Karpas-422 (cell line): ENCODE measurements around the gene WDR89. TPM values are rescaled to one million over a fixed set of nuclear protein-coding genes. Genes with fewer than 3 reads are reported as not detected.
"Not testable (repeated sequence)": the region's sequence is repeated elsewhere in the genome, so short reads cannot be mapped to it uniquely, and the experiment has no call there.

Experiments used
- DNase-seq: peaks from one replicate; pipeline ENCODE4 v3.0.0-alpha.2; 2015
- H2AFZ ChIP-seq: fragments of 200-600 bp; sonication (generic); 2 replicates; pipeline ENCODE4 v1.6.1; 2014; ENCODE audit warnings: antibody characterized with exemption, low read length, mixed read lengths
- H3K27ac ChIP-seq: fragments of 200-600 bp; sonication (generic); 2 replicates; pipeline ENCODE4 v1.5.1; 2014; ENCODE audit warnings: mild to moderate bottlenecking, low read length, moderate library complexity
- H3K27me3 ChIP-seq: fragments of 200-600 bp; sonication (generic); 2 replicates; pipeline ENCODE4 v1.6.1; 2014; ENCODE audit warnings: low read length, mixed read lengths
- H3K36me3 ChIP-seq: fragments of 200-600 bp; sonication (generic); 2 replicates; pipeline ENCODE4 v1.6.1; 2014; ENCODE audit warnings: low read length, mixed read lengths; ENCODE audit not compliant: insufficient read depth
- H3K4me1 ChIP-seq: fragments of 200-600 bp; sonication (generic); 2 replicates; pipeline ENCODE4 v1.6.1; 2014; ENCODE audit warnings: mild to moderate bottlenecking, low read length, mixed read lengths
- H3K4me2 ChIP-seq: fragments of 200-600 bp; sonication (generic); 2 replicates; pipeline ENCODE4 v1.6.1; 2014; ENCODE audit warnings: low read length, low read depth, mild to moderate bottlenecking; ENCODE audit not compliant: poor library complexity, severe bottlenecking
- H3K4me3 ChIP-seq: fragments of 200-600 bp; sonication (generic); 2 replicates; pipeline ENCODE4 v1.5.1; 2014; ENCODE audit warnings: mild to moderate bottlenecking, antibody characterized with exemption, low read length, mixed read lengths
- H3K79me2 ChIP-seq: fragments of 200-600 bp; sonication (generic); 2 replicates; pipeline ENCODE4 v1.6.1; 2014; ENCODE audit warnings: mild to moderate bottlenecking, low read length, mixed read lengths
- H3K9ac ChIP-seq: fragments of 200-600 bp; sonication (generic); 2 replicates; pipeline ENCODE4 v1.6.0; 2014; ENCODE audit warnings: low read length
- H3K9me2 ChIP-seq: fragments of 200-600 bp; sonication (generic), shearing (Covaris generic); replicated peaks from 2 replicates; pipeline ENCODE4 v1.6.0; 2014; ENCODE audit warnings: mild to moderate bottlenecking, low read length, moderate library complexity; ENCODE audit not compliant: insufficient read depth
- H3K9me3 ChIP-seq: fragments of 300-700, 200-600 bp; sonication (generic); 2 replicates; pipeline ENCODE4 v1.6.1; 2014; ENCODE audit warnings: low read length, mixed read lengths
- H4K20me1 ChIP-seq: fragments of 200-600 bp; sonication (generic); 2 replicates; pipeline ENCODE4 v1.6.1; 2014; ENCODE audit warnings: mild to moderate bottlenecking, antibody characterized with exemption, low read length, low read depth; ENCODE audit not compliant: insufficient read depth
- total RNA-seq: library from RNA; depleted of rRNA; stranded (reverse); fragments of >200 nt; shearing (Covaris generic); gene quantifications from 2 replicates; pipeline ENCODE4 v1.2.3, GENCODE V29; 2014; ENCODE audit warnings: low replicate concordance

Gene WDR89
- total RNA-seq, 1 experiment from 2014 or later = 34.4 TPM

DNA sequence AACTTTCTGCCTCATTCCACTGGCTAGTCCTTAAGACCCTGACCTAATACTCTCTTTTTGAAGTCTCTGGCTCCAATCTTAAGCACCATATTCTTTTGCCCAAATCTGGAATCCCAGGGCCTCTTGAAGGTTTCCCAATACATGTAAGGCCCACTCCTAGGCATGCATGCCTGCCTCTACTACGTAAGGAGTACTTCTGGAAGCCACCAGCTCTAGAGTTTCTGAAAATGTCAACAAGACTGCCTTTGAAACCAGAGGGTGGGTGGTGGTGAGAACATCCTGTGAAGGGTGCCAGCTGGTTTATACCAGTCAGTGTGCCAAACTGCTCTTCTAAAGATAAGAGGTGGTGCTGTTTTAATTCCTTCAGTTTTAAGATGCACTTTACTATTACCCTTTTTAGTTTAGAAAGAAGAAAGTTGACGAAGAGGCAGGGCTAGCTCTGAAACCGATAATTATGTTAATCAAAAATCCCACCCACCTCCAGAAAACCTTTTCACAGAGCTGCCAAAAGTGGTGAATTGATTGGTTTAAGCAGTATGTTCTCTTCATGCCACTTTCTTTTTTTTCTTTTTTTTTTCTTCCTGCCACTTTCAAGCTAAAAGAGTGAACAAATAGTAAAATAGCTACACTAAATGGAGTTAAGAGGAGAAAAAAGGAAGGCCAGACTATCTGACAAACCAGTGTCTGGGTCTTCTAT, 8.7 kb upstream of the WDR89 start:
- H3K27ac ChIP-seq = 0 out of 2 replicates have a peak overlapping the region, but pooled peaks have one; percentile 4
- peaks cover 6% of the 10 kb centered on the region; the same call in 1 of the 2 replicates for H3K79me2 ChIP-seq
- no peak overlapping the region; the same call in 1 of the 2 replicates for H2AFZ ChIP-seq
- H3K36me3 ChIP-seq = no peaks in the 10 kb centered on the region
- H3K4me2 ChIP-seq = no peak overlapping the region
- no peaks in the 10 kb centered on the region for H4K20me1 ChIP-seq
- H3K4me3 ChIP-seq = no peak overlapping the region
- no peaks in the 10 kb centered on the region for H3K9me2 ChIP-seq
- H3K27me3 ChIP-seq = no peaks in the 10 kb centered on the region
- no peaks in the 10 kb centered on the region for H3K9me3 ChIP-seq
- H3K9ac ChIP-seq = no peak overlapping the region
- H3K4me1 ChIP-seq = peaks cover 18% of the 10 kb centered on the region
- no peak for DNase-seq

DNA sequence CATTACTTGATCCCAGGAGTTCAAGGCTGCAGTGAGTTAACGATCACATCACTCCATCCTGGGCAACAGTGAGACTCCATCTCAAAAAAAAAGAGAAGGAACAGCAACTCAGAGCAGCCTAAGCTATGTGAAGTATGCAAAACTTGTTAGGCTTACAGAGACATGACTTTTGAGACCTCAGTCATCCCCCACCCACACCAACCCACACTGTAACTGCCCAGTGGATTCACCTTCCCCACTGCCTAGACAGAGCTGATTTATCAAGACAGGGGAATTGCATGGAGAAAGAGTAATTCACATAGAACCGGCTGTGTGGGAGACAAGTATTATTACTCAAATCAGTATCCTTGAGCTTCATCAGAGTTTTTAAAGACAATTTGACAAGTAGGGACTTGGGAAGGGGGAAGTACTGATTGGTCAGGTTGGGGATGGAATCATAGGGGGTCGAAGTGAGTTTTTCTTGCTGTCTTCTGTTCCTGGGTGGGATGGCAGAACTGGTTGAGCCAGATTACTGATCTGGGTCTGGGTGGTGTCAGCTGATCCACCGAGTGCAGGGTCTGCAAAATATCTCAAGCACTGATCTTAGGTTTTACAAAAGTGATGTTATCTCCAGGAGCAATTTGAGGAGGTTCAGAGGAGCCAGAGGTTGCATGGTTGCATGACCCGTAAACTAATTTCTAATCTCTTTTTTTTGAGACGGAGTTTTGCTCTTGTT, 6.2 kb upstream of the WDR89 start:
- Histone ChIP-seq H3K9me3 (no peaks in the 10 kb centered on the region), H3K27me3 (no peaks in the 10 kb centered on the region), H3K79me2 (peaks cover 26% of the 10 kb centered on the region), H3K36me3 (no peaks in the 10 kb centered on the region), H3K4me3 (peak overlapping the region; percentile 22; the same call in 1 of the 2 replicates), H3K4me2 (peak overlapping the region; percentile 60), H4K20me1 (no peaks in the 10 kb centered on the region), H3K9me2 (no peaks in the 10 kb centered on the region), H2AFZ (peak overlapping the region; percentile 2; the same call in 1 of the 2 replicates), H3K9ac (peak overlapping the region; percentile 33), H3K4me1 (peaks cover 24% of the 10 kb centered on the region), H3K27ac (peak overlapping the region; percentile 66)
- peak; percentile 68 for DNase-seq

DNA sequence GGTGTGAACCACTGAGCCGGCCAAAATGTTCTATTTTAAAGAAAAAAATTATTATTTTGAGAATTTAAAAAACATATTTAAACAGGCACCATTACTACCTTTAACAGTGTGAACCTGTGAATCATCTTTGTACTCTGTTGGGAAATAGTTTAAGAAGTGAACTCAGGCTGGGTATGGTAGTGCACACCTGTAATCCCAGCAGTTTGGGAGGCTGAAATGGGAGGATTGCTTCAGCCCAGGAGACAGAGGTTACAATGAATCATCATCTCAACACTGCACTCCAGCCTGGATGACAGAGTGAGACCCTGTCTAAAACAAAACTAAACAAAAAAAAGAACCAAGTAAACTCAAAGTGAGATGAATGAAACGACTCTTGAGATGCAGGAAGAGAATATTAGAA, 3.1 kb upstream of the WDR89 start:
- no peak for DNase-seq
- no peak overlapping the region for H3K4me2 ChIP-seq

DNA sequence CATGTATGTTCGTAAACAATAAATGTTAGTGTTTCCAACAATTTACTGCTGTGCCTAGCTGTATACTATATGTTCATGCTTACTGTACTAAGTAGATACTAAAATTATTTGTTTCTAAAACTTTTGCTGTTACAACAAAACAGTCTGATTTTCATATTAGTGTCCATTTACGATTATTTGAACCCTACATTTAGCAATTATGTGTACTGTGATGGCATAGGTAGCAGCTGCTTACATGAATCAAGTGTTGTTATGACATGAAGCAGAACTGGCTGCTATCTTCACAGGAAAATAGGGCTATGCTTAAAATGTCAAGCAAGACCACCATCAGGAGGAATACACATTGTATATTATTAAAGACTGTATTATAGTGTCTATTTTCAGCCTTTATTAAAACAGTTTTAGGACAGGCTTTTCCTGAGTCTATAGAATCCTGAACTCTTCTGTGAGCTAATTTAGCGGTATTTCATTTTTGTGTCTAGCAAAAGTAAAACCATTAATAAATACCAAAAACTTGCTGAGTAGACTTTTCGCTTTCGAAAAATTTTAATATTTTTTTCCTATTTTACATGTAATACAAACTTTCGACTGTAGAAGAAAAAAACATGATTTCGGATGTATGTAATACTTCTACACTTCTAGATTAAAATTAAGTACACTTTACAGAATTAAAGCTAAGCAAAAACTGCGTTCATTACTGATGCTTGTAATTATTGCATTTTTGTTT, 1.1 kb upstream of the WDR89 start:
- Histone ChIP-seq H4K20me1 (no peaks in the 10 kb centered on the region), H3K79me2 (peaks cover 64% of the 10 kb centered on the region), H3K27me3 (no peaks in the 10 kb centered on the region), H3K36me3 (peaks cover 16% of the 10 kb centered on the region; the same call in 1 of the 2 replicates), H3K9me2 (no peaks in the 10 kb centered on the region), H2AFZ (0 out of 2 replicates have a peak overlapping the region, but pooled peaks have one; percentile 9), H3K9ac (peak overlapping the region; percentile 75), H3K27ac (peak overlapping the region; percentile 86), H3K4me3 (peak overlapping the region; percentile 73), H3K4me2 (peak overlapping the region; percentile 92), H3K4me1 (peaks cover 41% of the 10 kb centered on the region), H3K9me3 (no peaks in the 10 kb centered on the region)
- DNase-seq = peak; percentile 57

More for the DNA sequence above, 3.1 kb upstream of the WDR89 start:
- Histone ChIP-seq H3K79me2 (peaks cover 45% of the 10 kb centered on the region), H3K9ac (no peak overlapping the region), H4K20me1 (no peaks in the 10 kb centered on the region), H3K4me1 (peaks cover 44% of the 10 kb centered on the region), H3K27me3 (no peaks in the 10 kb centered on the region), H3K9me3 (no peaks in the 10 kb centered on the region), H2AFZ (no peak overlapping the region), H3K36me3 (peaks cover 2% of the 10 kb centered on the region; the same call in 1 of the 2 replicates), H3K4me3 (no peak overlapping the region), H3K27ac (no peak overlapping the region), H3K9me2 (no peaks in the 10 kb centered on the region)

DNA sequence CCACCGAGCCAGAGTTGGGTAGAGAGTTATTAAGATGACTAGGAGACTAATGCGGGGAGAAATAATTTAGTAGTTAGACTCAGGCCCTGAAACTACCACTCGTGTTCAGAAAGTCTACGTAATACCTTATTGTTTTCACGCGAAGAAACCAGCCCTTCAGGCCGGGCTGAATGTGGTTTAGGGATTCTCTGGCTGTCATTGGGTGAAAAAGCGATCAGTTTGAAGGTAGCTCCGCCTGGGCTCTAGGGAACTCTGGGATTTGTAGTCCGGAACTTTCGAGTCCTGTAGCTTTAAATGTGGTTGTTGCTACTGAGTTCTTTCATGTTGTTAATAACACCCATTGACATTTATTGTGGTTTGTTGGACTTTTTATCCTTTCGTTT, 549 bp upstream of the WDR89 start:
- H3K4me1 ChIP-seq = peaks cover 35% of the 10 kb centered on the region
- peaks cover 16% of the 10 kb centered on the region; the same call in 1 of the 2 replicates for H3K36me3 ChIP-seq
- peak overlapping the region; percentile 75 for H3K9ac ChIP-seq
- H3K4me3 ChIP-seq = peak overlapping the region; percentile 73
- no peaks in the 10 kb centered on the region for H3K27me3 ChIP-seq
- DNase-seq = peak; percentile 99
- H4K20me1 ChIP-seq = no peaks in the 10 kb centered on the region
- peaks cover 70% of the 10 kb centered on the region for H3K79me2 ChIP-seq
- H2AFZ ChIP-seq = peak overlapping the region; percentile 74
- H3K9me2 ChIP-seq = no peaks in the 10 kb centered on the region
- H3K27ac ChIP-seq = peak overlapping the region; percentile 86
- peaks cover 1% of the 10 kb centered on the region; the same call in 1 of the 2 replicates for H3K9me3 ChIP-seq
- H3K4me2 ChIP-seq = peak overlapping the region; percentile 92

DNA sequence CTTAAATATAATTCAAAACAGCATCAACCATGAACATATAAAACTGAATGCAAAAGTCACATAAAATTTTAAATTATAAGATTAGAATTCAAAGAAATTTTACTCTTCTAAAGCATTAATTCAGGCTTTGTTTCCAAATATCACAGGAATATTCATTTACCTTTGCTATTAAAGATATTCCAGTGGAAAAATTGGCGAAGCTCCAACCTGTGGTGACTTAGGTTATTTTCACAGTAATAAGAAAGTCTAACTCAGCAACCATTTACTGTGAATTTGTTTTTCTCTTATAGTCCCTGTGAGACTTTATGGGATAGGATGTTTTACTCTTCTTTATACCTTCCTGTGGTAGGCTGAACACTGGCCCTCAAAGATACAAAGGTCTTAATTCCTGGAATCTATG, 3.2 kb downstream of the WDR89 start:
- Histone ChIP-seq H3K9ac (no peak overlapping the region), H3K27me3 (no peaks in the 10 kb centered on the region), H2AFZ (no peak overlapping the region), H3K79me2 (peaks cover 87% of the 10 kb centered on the region), H3K4me2 (no peak overlapping the region), H4K20me1 (no peaks in the 10 kb centered on the region), H3K36me3 (peaks cover 16% of the 10 kb centered on the region; the same call in 1 of the 2 replicates), H3K4me3 (no peak overlapping the region), H3K27ac (no peak overlapping the region), H3K9me3 (peaks cover 10% of the 10 kb centered on the region), H3K4me1 (peaks cover 33% of the 10 kb centered on the region), H3K9me2 (no peaks in the 10 kb centered on the region)
- DNase-seq = no peak

DNA sequence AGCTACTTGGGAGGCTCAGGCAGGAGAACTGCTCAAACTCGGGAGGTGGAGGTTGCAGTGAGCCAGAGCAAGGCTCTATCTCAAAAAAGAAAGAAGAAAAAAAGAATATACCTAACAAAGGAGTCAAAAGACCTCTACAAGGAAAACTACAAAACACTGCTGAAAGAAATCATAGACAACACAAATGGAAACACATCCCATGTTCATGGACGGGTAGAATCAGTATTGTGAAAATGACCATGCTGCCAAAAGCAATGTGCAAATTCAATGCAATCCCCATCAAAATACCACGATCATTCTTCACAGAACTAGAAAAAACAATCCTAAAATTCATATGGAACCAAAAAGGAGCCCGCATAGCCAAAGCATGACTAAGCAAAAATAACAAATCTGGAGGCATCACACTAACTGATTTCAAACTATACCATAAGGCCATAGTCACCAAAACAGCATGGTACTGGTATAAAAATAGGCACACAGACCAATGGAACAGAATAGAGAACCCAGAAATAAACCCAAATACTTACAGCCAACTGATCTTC, 5.5 kb downstream of the WDR89 start:
- Histone ChIP-seq H3K4me1 (peaks cover 24% of the 10 kb centered on the region), H3K36me3 (peaks cover 16% of the 10 kb centered on the region; the same call in 1 of the 2 replicates), H3K79me2 (peaks cover 100% of the 10 kb centered on the region), H3K9me3 (peaks cover 10% of the 10 kb centered on the region)
- not testable (repeated sequence) for H3K4me3 ChIP-seq, H3K9me2 ChIP-seq, H3K4me2 ChIP-seq, H4K20me1 ChIP-seq, H3K27ac ChIP-seq, H3K27me3 ChIP-seq, H2AFZ ChIP-seq, DNase-seq, H3K9ac ChIP-seq
